Inflammatory macrophage treated with lipopolysaccharide for 1 hour (primary cell): ENCODE measurements around the gene ARHGAP4.

ENCODE experiments used
- DNase-seq, 2 donors: peaks; one replicate each; pipeline ENCODE4 v3.0.0-alpha.2; 2020 to 2022

Gene ARHGAP4

GRCh38 chrX:153903238-153903980, 22.7 kb downstream of the ARHGAP4 start:
- DNase-seq = peak in 1 of 2 donors; percentile 18

DNA sequence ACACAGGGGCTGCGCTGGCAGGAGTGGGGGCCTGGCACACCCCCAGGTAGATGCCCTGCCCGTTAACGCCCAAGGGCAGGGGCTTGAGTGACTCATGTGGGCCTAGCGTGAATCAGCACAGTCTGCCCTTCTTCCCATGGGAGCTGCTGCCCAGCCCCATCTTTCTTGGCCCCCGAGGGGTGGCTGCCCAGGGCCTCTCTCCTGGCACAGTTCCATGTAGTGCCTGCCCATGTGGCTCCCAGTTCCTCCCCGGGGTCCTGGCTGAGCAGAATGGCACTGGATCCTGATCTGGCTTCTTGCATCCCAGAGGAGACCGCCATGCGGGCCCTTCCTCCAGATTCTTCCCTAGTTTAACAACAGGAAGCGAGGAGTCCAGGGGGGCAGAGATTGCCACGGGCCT, 23.7 kb downstream of the ARHGAP4 start:
- DNase-seq = no peak

- DNase-seq = no peak
Observed at GRCh38 chrX:153901753-153902140, 24.3 kb downstream of the ARHGAP4 start.

DNA sequence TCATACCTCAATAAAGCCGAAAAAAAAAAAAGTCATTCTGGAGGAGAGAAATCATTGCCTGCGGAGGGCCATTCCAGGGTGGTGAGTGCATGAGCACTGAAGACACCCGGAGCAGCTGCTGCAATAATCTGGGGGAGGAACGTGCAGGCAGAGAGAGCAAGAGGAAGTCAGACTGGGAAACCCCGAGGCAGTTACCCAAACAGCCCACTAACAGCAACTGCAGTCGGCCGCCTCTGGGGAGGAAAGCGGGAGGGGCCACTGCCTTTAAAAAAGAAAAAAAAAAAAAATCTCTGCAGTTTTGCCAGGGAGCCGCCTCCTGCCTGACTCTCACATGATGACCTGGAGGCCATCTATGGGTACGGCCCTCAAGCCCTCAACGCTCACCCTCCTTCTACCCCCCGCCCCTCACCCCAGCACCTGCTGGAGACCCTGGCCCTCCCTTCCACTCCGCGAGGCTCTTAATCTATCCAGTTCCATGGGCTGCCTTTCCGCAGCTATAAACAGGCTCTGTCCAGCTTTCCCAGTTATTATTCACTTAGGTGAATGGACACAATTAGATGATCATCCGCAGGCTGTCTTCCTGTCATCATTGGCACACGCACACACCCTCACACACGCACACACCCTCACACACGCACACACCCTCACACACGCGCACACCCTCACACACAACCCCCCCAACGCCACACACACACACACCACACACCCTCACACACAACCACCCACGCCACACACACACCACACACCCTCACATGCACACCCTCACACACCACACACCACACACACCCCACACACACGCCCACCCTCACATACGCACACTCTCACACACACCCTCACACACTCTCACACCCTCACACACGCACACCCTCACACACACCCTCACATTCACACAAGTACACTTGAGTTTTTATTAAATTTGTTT, 25.0 kb downstream of the ARHGAP4 start:
- peak; percentile 79 to 90 for DNase-seq

DNA sequence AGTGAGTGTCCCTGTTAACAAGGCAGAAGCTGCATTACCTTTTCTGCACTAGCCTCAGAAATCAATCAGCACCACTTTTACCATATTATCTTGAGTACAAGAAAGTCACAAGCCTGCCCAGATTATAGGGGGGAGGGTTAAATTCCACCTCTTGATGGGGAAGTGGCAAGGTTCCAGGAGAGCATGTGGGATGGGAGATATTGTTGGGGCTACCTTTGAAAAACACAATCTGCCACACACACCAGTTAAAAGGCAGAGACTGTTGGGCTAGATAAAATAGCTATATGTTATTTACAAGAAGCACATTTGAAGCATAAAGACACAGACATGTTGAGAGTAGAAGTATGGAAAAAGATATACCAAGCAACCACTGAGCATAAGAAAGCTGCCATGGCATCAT, 28.2 kb downstream of the ARHGAP4 start:
- DNase-seq = no peak

GRCh38 chrX:153889123-153889522, 36.9 kb downstream of the ARHGAP4 start:
- DNase-seq = no peak

DNA sequence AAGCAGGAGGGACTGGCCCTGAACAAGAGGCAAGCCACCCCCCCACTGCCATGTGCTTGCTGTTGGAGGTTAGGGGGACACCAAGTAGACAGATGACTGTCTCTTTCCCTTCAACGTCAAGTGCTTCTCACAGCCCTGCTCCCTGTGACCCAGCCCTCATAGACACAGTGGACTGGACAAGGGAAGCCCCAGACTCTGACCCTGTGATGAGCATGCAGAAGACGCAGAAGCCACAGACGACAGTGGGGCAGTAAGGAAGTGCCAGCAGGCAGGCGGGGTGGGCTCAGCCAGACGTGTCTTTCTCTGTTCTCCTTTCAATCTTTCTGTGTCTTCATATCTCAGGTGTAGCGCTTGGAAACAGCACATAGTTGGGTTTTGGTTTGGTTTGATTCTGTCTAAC, 37.7 kb downstream of the ARHGAP4 start:
- no peak for DNase-seq

- no peak for DNase-seq
Observed at GRCh38 chrX:153887385-153887784, 38.7 kb downstream of the ARHGAP4 start.

DNA sequence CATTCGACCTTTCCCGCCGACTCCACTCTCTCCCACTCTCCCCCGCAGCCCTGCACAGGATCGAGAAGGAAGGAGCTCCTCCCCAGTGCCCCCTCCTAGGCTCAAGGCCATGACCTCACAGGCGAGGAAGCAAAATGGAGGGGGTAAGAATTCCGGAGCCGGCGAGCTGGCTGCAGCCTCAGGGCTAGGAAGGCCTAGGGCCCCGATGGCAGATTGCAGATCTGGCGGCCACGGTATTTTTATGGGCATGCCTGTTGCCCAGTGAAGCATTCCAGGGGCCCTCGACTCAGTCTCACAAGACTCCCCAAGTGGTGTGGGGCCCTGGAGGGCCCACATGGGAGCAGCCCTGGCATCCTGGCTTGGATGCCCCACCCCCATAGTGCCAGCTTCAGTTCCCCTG, 39.1 kb downstream of the ARHGAP4 start:
- DNase-seq = no peak

DNA sequence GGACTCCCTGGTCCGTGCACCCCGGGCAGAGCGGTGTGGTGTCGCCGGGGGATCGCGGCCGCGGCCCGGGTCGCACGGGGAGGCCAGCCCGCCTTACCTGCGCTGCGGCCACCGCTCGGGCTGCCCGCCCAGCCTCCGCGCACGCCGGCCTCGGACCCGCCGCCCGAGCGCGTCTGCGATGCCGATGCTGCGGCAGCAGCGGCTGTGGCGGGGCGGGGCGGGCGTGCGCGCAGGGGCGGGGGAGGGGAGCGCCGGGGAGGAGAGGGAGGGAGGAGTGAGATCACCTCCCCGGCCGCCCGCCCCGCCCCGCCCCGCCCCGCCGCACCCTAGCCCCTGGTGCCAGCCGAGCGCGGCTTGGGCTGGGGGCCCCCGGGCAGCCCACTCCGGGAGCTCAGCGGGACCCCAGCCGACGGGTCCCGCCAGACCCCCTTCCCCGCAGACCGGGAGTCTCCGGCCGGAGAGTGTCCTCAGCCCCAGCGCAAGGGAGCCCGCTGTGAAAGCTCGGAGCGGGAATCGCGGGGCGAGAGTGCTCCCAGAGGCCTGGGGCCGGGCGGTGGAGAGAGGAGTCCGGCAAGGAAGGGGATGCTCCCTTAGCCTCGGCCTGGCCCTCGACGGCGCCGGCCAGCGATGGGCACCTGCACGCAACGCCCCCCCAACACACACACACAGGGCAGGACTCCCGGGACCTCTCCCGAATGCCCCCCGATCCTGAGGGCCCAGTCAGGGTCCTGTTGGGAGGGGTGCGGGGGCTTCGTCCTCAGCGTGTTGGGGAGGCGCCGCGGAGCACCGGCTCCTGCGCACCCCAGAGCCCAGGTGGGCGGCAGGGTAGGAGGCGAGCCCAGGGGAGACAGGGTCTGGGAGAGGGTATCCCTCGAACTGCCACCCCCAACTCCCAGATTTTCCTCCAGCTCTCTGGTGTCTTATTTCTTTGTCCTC, 39.8 kb downstream of the ARHGAP4 start, which contains the start of gene L1CAM:
TSS of gene L1CAM (minus strand) at position 206 of the 936 bp plus-strand sequence. CDS start 10,337 bp downstream, outside the sequence.
- DNase-seq = no peak

GRCh38 chrX:153885208-153885787, 40.8 kb downstream of the ARHGAP4 start:
- DNase-seq = no peak

DNA sequence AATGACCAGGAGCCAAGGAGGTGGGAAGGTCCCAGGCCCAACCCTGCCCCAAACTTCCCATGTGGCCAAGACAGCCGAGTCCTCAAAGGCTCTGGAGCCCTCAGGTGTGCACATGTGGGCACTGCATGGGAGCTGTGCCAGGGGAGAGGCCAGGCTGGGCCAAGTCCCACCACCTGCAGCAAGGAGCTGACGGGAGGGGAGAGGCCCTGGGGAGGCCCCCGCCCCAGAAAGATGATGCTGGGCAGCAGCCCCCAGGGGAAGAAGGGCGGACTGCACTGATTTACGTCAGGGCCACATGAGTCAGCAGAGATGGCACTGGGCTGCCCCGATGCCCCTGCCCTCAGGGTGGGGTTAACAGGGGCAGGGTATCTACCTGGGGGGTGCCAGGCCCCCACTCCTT, 41.5 kb downstream of the ARHGAP4 start:
- DNase-seq = no peak

DNA sequence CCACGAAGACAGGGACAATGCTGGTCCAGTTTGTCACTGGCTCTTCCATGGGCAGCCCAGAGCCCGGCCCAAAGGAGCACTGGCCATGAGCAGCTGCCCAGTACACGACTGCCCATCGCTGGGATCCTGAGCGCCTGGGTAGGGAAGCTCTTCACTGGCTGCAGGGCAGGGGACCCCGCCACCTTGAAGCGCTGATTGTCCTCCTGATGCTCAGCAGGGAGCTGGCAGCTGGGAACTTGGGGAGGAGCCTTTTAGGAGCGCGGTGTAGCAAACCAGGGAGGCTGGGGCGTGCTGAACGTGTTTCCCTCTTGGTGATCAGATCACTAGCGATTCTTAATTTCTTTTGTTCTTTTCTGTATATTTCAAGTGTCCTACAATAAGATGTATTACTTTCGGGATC, 41.9 kb downstream of the ARHGAP4 start:
- DNase-seq = no peak

DNA sequence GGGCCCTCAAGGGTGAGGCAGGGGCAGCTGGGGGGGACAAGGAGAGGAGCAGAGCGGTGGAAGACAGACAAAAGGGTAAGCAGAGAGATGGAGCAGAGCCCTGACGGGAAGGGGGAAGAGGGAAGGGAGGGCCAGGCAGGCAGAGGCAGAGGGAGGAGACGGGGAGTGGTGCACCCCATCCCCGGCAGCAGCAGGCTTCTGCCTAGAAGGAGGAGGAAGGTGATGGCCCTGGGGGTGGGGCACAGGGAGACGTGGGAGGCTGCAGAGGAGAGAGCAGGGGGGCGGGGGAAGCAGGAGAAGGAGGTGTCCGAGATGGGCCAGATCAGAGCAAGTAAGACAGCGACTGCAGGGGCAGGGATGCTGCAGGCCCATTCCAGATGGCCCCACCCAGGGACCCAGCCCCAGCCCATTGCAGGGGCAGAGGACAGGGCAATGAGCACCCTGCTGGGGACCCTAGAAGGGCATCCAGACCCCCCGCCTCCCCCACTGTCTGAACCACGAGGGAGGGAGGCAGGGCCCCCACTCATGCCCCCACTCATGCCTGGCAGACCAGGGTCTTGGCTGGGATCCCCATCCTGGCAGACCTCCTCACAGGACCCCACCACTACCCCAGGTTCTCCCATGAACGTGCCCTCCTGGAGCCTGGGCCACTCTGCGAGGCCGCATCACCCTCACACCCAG, 42.8 kb downstream of the ARHGAP4 start:
- no peak for DNase-seq

- no peak for DNase-seq
Observed at GRCh38 chrX:153882557-153882956, 43.5 kb downstream of the ARHGAP4 start.

GRCh38 chrX:153882086-153882498, 44.0 kb downstream of the ARHGAP4 start:
- no peak for DNase-seq

DNA sequence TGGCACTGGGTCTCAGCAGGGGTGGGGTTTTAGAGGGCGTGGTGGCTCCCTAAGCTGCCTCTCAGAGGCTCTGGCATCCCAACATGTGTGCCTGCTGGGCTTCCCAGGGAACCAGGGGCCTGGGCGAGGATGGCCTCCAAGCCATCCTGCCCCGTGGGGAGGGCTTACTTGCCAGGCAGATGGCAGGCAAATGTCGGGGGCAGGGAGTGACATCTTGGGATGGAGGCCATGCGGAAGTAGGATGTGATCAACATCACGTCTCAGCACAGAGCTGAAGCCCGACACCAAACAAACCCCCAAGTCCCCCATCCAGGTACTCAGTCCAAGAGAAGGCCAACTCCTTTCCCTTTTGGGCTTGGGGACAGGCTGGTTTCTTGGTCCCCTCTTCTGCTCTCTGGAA, 44.8 kb downstream of the ARHGAP4 start:
- DNase-seq = no peak

GRCh38 chrX:153880440-153880815, 45.6 kb downstream of the ARHGAP4 start:
- no peak for DNase-seq

DNA sequence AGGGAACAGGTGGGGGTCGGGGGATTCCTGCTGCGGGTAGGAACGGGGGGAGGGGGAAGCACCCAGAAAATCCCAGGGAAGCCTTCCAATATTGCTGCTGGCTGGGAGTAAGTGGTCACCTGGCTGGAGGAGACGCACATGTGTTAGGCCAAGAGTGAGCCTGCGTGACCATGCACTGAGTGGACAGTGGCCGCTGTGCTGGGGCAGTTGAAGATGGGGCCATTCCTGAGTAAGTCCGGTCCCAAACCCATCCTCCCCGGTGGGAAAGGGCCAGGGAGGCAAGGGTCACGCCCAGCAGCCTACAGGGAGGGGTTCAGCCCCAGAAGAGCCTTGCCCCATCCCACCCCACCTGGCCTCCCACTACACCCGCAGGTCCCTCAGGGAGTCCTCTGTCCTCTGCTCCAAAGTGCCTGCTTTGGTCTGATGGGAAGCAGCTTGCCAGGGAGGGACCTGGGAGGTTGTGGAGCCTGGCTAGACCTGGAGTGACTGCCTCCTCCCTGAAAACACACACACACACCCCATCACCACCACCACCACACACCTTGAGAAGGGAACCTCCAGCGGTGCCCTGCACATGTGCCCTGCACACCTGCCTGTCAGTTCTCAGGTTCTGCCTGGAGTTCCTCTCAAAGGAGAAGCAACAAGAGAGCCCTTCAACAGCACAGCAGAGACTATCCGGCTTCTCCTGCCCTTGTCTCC, 46.2 kb downstream of the ARHGAP4 start:
- no peak for DNase-seq

DNA sequence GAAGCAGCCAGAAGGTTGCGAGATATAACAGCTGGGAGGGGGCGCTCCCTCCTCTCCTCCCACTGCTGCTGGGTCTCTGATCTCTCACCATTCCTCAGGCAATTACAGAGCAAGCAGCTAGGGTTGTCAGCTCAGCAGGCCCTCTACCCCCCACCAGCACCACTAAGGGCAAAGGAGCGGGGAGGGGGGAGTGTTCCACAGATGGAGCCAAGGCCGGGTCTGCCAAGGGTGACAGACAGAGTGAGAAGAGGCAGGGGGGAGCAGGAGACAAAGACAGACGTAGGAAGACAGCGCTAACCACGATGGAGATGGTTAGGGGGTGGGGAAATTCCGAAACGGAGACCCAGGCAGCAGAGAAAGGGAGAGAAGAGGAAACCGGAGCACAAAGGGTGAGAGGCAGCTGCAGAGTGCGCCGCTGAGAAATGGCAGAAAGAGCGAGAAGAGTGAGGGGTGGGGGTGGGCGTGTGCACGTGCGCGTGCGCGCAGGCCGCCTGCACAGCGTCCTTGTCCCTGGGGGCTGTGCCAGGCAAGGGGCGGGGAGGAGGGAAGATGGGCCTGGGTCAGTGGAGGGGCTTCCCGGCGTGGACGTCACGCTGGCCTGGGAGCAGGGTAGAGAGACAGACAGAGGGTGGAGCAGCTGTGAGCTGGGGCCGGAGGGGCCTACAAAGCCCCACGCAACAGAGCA, 47.0 kb downstream of the ARHGAP4 start:
- DNase-seq = no peak

- no peak for DNase-seq
Observed at GRCh38 chrX:153878345-153878744, 47.7 kb downstream of the ARHGAP4 start.
